Skin of body (tissue), 2 donors: ENCODE results near the gene PPP1R12B. TPM values are rescaled to one million over a fixed set of nuclear protein-coding genes. Genes with fewer than 3 reads are reported as not detected.
"Not testable (repeated sequence)": the region's sequence is repeated elsewhere in the genome, so short reads cannot be mapped to it uniquely, and the experiment has no call there.

Experiments used
- DNase-seq: peaks from one replicate; lab custom pipeline; 2025; lab: John Stamatoyannopoulos, UW
- total RNA-seq: library from RNA; depleted of rRNA; stranded (reverse); fragments of >200 nt; gene quantifications from one replicate; pipeline ENCODE4 v1.2.3, GENCODE V29; 2014

The PPP1R12B gene
- total RNA-seq, 1 donor from 2014 or later: 43.0 TPM

DNA sequence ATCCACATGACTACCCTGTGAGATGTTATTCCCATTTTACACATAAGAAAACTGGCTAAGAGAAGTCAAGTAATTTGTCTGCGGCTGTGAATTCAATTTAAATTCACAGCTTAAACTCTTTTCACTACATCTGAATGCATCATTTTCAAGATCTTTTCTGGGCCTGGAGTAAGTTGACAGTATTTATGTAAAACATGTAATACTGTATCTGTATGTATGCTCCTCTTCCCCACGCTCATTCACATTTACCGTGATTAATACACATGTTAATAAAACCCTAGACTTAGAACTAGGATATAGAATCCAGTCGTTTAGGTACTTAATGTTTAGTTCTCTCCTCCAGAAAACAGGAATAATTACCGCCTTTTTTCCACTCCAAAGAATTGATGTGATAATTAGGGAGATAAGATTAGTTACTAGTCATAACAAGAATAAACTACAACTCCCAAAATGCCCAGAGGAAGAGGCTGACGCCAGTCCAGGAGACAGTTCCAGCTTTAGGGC lies 442 bp upstream of the PPP1R12B start:
- no peak for DNase-seq

- DNase-seq: peak; percentile 71
Observed at GRCh38 chr1:202349206-202349928, 868 bp downstream of the PPP1R12B start.

DNA sequence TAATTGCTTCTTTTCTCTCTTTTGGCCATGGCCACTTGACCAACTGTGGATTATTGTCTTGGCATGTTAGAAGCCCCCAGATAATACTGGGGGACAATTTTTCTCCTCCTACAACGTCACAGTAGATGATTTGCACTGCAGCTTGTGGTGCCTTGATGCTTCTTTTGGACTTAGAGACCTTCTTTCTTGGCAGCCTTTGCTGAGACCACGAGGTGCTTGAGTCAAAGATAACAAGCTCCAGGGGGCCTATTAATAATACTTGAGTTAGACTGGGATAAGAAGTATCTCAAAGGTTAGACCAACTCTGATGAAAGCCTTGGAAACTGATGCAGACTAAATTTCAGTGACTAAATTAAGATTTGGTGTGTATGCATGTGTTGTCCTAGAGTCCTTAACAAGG lies 3.2 kb downstream of the PPP1R12B start:
- DNase-seq: no peak

GRCh38 chr1:202352583-202353197 lies 4.2 kb downstream of the PPP1R12B start:
- DNase-seq: not testable (repeated sequence)

- no peak for DNase-seq
Observed at GRCh38 chr1:202355944-202356553, 7.5 kb downstream of the PPP1R12B start.

- no peak for DNase-seq
Observed at GRCh38 chr1:202357506-202357905, 9.0 kb downstream of the PPP1R12B start.

- DNase-seq: no peak
Observed at GRCh38 chr1:202361224-202361623, 12.7 kb downstream of the PPP1R12B start.

DNA sequence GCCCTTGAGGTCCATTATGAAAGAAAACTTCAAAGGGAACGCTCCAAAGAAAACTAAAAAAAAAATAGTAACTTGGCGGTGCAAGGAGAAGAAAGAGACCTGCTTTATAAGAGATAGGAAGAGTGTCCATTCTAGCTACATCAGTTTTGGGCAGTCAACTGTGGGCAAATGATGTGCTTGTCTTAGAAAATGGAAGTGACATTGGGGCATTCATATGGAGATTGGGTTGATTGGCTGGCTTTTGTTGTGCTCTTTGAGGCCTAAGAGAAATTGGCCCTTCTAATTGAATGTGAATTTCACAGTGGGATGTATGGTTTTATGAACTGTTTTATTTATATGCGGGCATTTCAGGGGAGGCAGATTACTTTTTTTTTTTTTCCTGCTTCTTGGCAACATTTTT lies 13.2 kb downstream of the PPP1R12B start:
- no peak for DNase-seq

- DNase-seq: no peak
Observed at GRCh38 chr1:202362212-202362611, 13.7 kb downstream of the PPP1R12B start.

DNA sequence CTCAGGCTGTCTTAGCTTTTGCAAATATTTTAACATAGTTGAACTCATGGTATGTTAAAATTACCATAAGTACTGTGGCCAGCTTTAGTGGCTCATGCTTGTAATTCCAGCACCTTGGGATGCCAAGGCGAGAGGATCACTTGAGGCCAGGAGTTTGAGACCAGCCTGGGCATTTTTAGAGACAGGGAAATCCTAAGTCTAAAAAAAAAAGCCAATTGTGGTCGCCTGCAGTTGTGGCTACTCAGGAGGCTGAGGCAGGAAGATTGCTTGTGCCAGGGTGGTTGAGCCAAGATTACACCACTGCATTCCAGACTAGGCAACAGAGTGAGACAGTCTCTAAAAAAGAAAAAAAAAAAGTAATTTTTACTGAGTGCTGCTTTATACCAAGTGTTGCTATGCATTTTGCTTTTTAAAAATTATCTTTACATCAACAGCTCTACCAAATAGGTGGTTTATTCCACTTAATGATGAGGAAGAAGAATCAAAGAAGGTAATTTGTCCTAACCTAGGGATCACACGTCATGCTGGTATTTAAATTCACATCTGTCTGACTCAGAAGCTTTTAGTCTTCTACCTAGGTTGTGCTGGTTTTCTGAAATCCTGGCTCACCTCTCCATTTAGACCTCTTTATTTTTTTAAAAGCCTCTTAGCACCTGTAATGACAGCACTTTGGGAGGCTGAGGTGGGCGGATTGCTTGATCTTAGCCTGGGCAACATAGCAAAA lies 16.8 kb downstream of the PPP1R12B start:
- DNase-seq: no peak

DNA sequence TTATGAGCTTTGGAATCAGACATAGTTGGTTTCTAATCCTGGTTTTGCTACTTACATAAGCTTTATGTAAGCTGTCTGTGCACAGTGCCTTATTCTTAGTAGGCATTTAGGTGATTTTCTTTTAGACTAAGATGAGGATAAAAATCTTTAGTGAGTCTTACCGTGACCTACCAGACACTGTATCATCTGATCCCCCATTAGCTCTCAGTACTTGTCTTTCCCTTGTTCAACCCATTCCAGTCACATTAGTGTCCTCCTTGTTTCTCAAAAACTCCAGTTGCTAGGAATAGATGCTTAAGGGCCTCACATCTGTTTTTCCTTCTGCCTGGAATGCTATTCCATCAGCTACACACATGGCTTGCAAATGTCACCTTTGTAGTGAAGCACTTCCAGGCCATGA lies 18.8 kb downstream of the PPP1R12B start:
- peak; percentile 32 for DNase-seq

DNA sequence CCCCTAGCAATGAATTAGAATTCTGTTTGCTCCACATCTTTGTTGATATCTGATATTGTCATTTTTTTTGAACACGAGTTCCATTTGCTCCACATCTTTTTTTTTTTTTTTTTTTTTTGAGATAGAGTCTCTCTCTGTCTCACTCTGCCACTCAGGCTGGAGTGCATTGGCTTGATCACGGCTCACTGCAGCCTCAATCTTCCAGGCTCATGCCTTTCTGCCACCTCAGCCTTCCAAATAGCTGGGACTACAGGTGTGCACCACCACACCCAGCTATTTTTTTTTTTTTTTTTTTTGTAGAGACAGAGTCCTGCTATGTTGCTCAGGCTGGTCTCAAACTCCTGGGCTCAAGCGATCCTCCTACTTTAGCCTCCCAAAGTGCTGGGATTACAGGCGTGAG lies 22.4 kb downstream of the PPP1R12B start:
- not testable (repeated sequence) for DNase-seq

GRCh38 chr1:202374099-202374498 lies 25.6 kb downstream of the PPP1R12B start:
- no peak for DNase-seq

GRCh38 chr1:202375175-202375574 lies 26.7 kb downstream of the PPP1R12B start:
- DNase-seq: not testable (repeated sequence)

- no peak for DNase-seq
Observed at GRCh38 chr1:202376247-202376646, 27.7 kb downstream of the PPP1R12B start.

GRCh38 chr1:202379884-202380529 lies 31.5 kb downstream of the PPP1R12B start:
- DNase-seq: not testable (repeated sequence)

GRCh38 chr1:202380535-202380934 lies 32.0 kb downstream of the PPP1R12B start:
- DNase-seq: not testable (repeated sequence)

- DNase-seq: not testable (repeated sequence)
Observed at GRCh38 chr1:202381867-202382266, 33.4 kb downstream of the PPP1R12B start.

DNA sequence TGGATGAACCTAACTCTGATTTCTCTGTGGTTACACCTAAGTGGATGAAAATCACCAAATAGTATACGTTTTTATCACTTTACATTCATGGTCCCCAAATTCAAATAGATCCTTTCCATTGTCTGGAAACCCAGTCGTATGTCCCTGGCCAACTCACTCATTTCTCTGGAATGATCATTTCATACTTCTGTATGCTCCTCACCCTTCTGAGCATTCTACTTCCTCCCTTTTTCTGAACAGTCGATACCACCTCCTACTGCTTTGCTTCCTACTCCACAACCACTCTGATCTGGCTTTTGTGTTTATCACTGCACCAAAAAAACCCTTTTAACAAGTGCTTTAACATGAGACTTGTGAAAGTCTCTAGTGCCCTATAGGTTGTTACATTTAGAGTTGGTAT lies 47.3 kb downstream of the PPP1R12B start:
- DNase-seq: not testable (repeated sequence)

- no peak for DNase-seq
Observed at GRCh38 chr1:202397256-202397655, 48.8 kb downstream of the PPP1R12B start.

DNA sequence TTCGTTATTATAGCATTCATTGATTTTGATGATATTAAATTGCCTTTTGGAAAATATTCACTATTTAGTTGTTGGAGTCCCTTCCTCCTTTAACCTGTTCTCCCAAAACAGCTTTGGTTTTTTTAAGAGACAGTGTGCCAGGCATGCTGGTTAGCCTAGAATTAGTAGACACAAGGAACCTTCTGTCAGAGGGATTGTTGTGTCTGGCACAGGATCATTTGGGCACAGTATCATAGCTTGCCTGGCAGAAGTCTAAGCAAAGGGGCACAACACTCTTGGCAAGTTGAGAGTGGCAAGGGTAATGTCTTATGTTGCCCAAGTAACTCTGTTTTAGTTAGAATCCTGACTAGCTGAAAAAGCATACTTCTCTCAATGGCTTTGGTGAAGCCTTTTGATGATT lies 49.9 kb downstream of the PPP1R12B start:
- not testable (repeated sequence) for DNase-seq
